Measurements from ENCODE around the gene MARCHF7. TPM values are rescaled to one million over a fixed set of nuclear protein-coding genes. Genes with fewer than 3 reads are reported as not detected.
"Not testable (repeated sequence)": the region's sequence is repeated elsewhere in the genome, so short reads cannot be mapped to it uniquely, and the experiment has no call there.

Gene MARCHF7
- total RNA-seq, 1 donor, result 191 TPM

DNA sequence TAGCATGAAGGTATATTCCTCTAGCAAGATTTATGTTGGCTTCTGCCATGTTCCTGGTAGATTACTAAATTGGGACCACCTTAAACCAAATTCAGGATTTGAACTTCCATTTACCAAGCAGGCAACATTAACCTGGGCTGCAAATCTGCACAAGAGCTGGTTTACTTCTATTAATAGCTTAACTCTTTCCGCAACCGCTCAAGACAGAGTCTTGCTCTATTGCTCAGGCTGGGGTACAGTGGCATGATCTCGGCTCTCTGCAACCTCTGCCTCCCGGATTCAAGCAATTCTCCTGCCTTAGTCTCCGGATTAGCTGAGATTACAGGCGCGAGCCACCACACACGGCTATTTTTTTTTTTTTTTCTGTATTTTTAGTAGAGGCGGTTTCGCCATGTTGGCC is 8.4 kb downstream of the MARCHF7 start:
- H3K4me3 ChIP-seq (ENCODE audit: low read depth, low read length), result no peak overlapping the region
- TF ChIP-seq, protein P1, sequence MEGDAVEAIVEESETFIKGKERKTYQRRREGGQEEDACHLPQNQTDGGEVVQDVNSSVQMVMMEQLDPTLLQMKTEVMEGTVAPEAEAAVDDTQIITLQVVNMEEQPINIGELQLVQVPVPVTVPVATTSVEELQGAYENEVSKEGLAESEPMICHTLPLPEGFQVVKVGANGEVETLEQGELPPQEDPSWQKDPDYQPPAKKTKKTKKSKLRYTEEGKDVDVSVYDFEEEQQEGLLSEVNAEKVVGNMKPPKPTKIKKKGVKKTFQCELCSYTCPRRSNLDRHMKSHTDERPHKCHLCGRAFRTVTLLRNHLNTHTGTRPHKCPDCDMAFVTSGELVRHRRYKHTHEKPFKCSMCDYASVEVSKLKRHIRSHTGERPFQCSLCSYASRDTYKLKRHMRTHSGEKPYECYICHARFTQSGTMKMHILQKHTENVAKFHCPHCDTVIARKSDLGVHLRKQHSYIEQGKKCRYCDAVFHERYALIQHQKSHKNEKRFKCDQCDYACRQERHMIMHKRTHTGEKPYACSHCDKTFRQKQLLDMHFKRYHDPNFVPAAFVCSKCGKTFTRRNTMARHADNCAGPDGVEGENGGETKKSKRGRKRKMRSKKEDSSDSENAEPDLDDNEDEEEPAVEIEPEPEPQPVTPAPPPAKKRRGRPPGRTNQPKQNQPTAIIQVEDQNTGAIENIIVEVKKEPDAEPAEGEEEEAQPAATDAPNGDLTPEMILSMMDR (IDR thresholded peaks at IDR 0.05; ENCODE audit: insufficient read depth, low read length), result no peak
- DNase-seq (ENCODE audit: low read depth), result no peak

DNA sequence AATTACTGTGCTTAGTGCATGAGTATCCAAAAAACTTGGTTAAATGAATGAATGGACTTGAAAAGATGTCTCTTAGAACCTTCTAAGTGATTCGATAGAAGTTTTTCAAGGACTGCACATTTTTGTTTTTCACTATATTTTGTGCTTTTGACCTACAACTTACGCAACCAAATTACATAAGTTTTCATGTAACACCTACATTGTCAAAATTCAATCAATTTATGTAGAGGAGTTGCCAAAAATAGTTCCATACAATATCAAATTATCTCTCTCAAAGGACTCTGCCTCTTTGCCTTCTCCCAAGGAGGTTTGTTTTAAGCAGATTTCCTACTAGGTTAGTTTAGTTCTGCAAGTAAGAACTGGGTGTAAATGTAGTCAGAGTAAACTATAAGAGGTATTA is 10.3 kb downstream of the MARCHF7 start:
- no peak overlapping the region for H3K4me3 ChIP-seq (ENCODE audit: low read depth, low read length)
- DNase-seq (ENCODE audit: low read depth), result no peak
- TF ChIP-seq, protein P1 (IDR thresholded peaks at IDR 0.05; ENCODE audit: insufficient read depth, low read length), result no peak

DNA sequence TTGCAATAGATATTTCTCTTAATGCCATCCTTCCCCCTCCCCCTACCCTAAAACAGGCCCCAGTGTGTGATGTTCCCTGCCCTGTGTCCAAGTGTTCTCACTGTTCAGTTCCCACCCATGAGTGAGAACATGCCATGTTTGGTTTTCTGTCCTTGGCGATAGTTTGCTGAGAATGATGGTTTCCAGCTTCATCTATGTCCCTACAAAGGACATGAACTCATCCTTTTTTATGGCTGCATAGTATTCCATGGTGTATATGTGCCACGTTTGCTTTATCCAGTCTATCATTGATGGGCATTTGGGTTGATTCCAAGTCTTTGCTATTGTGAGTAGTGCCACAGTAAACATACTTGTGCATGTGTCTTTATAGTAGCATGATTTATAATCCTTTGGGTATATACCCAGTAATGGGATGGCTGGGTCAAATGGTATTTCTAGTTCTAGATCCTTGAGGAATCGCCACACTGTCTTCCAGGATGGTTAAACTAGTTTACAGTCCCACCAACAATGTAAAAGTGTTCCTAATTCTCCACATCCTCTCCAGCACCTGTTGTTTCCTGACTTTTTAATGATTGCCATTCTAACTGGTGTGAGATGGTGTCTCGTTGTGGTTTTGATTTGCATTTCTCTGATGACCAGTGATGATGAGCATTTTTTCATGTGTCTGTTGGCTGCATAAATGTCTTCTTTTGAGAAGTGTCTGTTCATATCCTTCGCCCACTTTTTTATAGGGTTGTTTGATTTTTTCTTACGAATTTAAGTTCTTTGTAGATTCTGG is 12.7 kb downstream of the MARCHF7 start:
- not testable (repeated sequence) for DNase-seq (ENCODE audit: low read depth); H3K4me3 ChIP-seq (ENCODE audit: low read depth, low read length)

DNA sequence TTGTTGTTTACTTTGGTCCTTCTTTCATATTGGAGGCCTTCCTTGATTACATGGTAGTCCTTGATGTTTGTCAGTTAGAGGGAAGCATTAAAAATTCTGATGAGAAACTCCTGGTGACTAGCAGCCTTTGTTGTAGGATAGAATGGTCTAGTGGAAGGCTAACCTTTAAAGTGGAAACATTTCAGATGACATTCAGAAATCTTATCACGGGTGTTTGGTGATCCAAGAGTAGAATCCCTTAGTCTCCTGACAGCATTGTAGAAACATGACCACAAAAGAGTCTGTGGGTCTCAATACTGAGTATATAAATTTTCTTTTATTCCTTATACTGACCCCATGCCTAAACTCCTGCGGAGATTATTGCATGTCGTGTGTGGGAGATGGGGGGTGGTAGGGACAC is 13.4 kb downstream of the MARCHF7 start:
- H3K4me3 ChIP-seq (ENCODE audit: low read depth, low read length), result no peak overlapping the region
- TF ChIP-seq, protein P1 (IDR thresholded peaks at IDR 0.05; ENCODE audit: insufficient read depth, low read length), result no peak
- no peak for DNase-seq (ENCODE audit: low read depth)

DNA sequence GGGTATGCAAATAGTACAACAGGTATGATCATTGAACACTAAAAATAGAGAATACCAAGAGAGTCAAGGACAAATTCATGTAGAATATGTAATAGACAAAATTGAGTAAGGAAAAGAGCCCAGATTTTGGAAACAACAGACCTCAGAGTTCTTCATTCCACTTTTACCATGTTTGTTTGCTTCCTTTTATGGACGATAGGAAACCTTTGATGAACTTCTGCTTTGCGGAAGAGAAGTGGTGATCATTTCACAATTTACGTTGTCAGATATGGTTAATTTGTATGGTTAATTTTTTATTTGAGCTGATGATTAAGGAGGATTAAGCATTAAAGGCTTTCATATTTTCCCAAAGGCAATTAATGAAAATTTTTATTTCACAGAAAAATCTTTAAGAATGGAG is 16.3 kb downstream of the MARCHF7 start:
- TF ChIP-seq, protein P1 (IDR thresholded peaks at IDR 0.05; ENCODE audit: insufficient read depth, low read length), result no peak
- no peak overlapping the region for H3K4me3 ChIP-seq (ENCODE audit: low read depth, low read length)
- no peak for DNase-seq (ENCODE audit: low read depth)

DNA sequence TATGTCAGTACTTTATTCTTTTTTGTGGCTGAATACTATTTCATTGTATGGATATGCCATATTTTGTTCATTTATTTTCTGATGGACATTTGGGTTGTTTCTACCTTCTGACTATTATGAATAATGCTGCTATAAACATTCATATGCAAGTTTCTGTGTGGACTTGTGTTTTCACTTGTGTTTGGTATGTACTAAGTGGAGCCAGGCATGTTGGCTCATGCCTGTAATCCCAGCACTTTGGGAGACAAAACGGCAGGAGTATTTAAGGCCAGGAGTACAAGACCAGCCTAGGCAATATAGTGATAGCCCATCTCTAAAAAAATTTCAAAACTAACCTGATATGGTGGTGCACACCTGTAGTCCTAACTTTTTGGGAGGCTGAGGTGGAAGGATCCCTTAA is 23.3 kb downstream of the MARCHF7 start:
- TF ChIP-seq, protein P1 (IDR thresholded peaks at IDR 0.05; ENCODE audit: insufficient read depth, low read length), result no peak
- no peak for DNase-seq (ENCODE audit: low read depth)
- no peak overlapping the region for H3K4me3 ChIP-seq (ENCODE audit: low read depth, low read length)

DNA sequence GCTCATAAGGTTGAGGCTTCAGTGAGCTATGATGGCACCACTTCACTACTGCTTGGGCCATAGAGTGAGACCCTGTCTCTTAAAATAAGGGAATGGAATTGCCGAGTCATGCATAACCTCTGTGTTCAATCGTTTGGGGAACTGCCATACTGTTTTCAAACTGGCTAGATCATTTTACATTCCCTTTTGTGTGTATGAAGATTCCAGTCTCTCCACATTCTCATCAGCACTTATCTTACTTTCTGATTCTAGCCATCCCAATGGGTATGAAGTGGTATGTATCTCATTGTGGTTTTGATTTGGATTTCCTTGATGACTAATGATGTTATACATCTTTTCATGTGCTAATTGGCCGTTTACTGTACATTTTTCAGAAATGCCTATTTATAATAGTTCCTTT is 23.7 kb downstream of the MARCHF7 start:
- DNase-seq (ENCODE audit: low read depth), result peak; percentile 22
- no peak overlapping the region for H3K4me3 ChIP-seq (ENCODE audit: low read depth, low read length)
- TF ChIP-seq, protein P1 (IDR thresholded peaks at IDR 0.05; ENCODE audit: insufficient read depth, low read length), result no peak
